ENCODE results near the gene CCDC63.

DNA sequence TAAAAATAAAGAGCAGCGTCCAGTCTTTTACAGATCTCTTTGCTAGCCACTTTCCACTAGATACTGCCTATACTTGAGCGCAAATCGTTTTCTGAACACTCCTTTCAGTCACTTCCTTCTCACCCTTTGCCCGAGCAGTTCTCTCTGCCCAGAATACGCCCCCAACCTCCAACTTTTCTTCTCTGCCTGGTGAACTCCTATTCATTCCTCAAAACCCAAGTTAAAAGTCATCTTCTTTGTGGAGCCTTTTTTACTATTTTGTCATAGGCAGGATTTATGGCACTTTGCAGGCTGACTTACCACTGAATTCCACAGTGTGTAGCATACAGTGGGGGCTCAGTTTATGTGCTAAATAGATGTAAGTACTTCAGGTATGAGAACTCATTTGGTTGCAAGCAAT is 4.0 kb downstream of the CCDC63 start:
- TF ChIP-seq POLR2AphosphoS5 (IDR thresholded peaks at IDR 0.05; ENCODE audit: low read depth, low read length) (no peak), SIN3A (IDR thresholded peaks at IDR 0.05; ENCODE audit: borderline replicate concordance, insufficient read depth, low read depth, low read length) (no peak)
- TF ChIP-seq, protein P1, sequence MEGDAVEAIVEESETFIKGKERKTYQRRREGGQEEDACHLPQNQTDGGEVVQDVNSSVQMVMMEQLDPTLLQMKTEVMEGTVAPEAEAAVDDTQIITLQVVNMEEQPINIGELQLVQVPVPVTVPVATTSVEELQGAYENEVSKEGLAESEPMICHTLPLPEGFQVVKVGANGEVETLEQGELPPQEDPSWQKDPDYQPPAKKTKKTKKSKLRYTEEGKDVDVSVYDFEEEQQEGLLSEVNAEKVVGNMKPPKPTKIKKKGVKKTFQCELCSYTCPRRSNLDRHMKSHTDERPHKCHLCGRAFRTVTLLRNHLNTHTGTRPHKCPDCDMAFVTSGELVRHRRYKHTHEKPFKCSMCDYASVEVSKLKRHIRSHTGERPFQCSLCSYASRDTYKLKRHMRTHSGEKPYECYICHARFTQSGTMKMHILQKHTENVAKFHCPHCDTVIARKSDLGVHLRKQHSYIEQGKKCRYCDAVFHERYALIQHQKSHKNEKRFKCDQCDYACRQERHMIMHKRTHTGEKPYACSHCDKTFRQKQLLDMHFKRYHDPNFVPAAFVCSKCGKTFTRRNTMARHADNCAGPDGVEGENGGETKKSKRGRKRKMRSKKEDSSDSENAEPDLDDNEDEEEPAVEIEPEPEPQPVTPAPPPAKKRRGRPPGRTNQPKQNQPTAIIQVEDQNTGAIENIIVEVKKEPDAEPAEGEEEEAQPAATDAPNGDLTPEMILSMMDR (IDR thresholded peaks at IDR 0.05), result no peak
- TF ChIP-seq, protein P2, sequence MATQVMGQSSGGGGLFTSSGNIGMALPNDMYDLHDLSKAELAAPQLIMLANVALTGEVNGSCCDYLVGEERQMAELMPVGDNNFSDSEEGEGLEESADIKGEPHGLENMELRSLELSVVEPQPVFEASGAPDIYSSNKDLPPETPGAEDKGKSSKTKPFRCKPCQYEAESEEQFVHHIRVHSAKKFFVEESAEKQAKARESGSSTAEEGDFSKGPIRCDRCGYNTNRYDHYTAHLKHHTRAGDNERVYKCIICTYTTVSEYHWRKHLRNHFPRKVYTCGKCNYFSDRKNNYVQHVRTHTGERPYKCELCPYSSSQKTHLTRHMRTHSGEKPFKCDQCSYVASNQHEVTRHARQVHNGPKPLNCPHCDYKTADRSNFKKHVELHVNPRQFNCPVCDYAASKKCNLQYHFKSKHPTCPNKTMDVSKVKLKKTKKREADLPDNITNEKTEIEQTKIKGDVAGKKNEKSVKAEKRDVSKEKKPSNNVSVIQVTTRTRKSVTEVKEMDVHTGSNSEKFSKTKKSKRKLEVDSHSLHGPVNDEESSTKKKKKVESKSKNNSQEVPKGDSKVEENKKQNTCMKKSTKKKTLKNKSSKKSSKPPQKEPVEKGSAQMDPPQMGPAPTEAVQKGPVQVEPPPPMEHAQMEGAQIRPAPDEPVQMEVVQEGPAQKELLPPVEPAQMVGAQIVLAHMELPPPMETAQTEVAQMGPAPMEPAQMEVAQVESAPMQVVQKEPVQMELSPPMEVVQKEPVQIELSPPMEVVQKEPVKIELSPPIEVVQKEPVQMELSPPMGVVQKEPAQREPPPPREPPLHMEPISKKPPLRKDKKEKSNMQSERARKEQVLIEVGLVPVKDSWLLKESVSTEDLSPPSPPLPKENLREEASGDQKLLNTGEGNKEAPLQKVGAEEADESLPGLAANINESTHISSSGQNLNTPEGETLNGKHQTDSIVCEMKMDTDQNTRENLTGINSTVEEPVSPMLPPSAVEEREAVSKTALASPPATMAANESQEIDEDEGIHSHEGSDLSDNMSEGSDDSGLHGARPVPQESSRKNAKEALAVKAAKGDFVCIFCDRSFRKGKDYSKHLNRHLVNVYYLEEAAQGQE (IDR thresholded peaks at IDR 0.05; ENCODE audit: insufficient read depth in 1 of 2, low read depth in 2 of 2, low read length in 1 of 2), result no peak

Measured in Panc1 (cell line).